GM19193 (cell line): ENCODE measurements around the gene CLIP3.

Experiments
- POLR2A ChIP-seq: IDR thresholded peaks from 4 replicates; pipeline ENCODE4 v1.6.1; 2011; ENCODE audit not compliant: insufficient read depth, insufficient read length; ENCODE audit errors: extremely low read depth

The CLIP3 gene

GRCh38 chr19:36025541-36025940 lies 7.1 kb downstream of the CLIP3 start:
- no peak for TF ChIP-seq POLR2A

GRCh38 chr19:36023432-36023831 lies 9.2 kb downstream of the CLIP3 start:
- no peak for TF ChIP-seq POLR2A

GRCh38 chr19:36019061-36019670 lies 13.5 kb downstream of the CLIP3 start:
- no peak for TF ChIP-seq POLR2A

- TF ChIP-seq POLR2A: peak; percentile 66
These were observed 18.4 kb downstream of the CLIP3 start, which contains the start of gene ALKBH6 for GRCh38 chr19:36014012-36014924. TSS of gene ALKBH6 (minus strand) at chr19:36014213. CDS start at chr19:36013397, 816 bp downstream.

GRCh38 chr19:36013280-36014011 lies 19.2 kb downstream of the CLIP3 start:
- no peak for TF ChIP-seq POLR2A

GRCh38 chr19:36010402-36010801 lies 22.3 kb downstream of the CLIP3 start:
- no peak for TF ChIP-seq POLR2A

GRCh38 chr19:36009633-36010379 lies 22.9 kb downstream of the CLIP3 start:
- no peak for TF ChIP-seq POLR2A

GRCh38 chr19:36009220-36009619 lies 23.5 kb downstream of the CLIP3 start:
- no peak for TF ChIP-seq POLR2A

- no peak for TF ChIP-seq POLR2A
These were observed 24.2 kb downstream of the CLIP3 start, which contains the start of gene SYNE4 for GRCh38 chr19:36008336-36008978. TSS of gene SYNE4 (minus strand) at chr19:36008813. CDS start at chr19:36008681, 132 bp downstream.

- TF ChIP-seq POLR2A: no peak
These were observed 25.7 kb downstream of the CLIP3 start for GRCh38 chr19:36006955-36007354.

GRCh38 chr19:36003284-36003683 lies 29.4 kb downstream of the CLIP3 start:
- TF ChIP-seq POLR2A: no peak

GRCh38 chr19:36001605-36002004 lies 31.1 kb downstream of the CLIP3 start:
- no peak for TF ChIP-seq POLR2A

- TF ChIP-seq POLR2A: no peak
These were observed 35.9 kb downstream of the CLIP3 start for GRCh38 chr19:35996777-35997176.
